SK-N-SH treated with all-trans-retinoic acid at 6 μM for 48 hours (cell line): Measurements from ENCODE around the gene PKP4.

ENCODE experiments used
- ARNTL ChIP-seq: fragments of 450-650 bp; formaldehyde crosslinking; IDR thresholded peaks from 2 replicates; pipeline ENCODE4 v1.5.0; 2020; ENCODE audit warnings: low read depth, mild to moderate bottlenecking, moderate library complexity, borderline replicate concordance
- ZFP30 ChIP-seq: fragments of 450-650 bp; formaldehyde crosslinking; IDR thresholded peaks from 2 replicates; pipeline ENCODE4 v1.5.0; 2022; ENCODE audit warnings: mild to moderate bottlenecking, moderate library complexity

- TF ChIP-seq ARNTL (CRISPR knock-in tag) (no peak), ZFP30 (CRISPR knock-in tag) (no peak)
Measured at GRCh38 chr2:158699323-158699722, 242.6 kb downstream of the PKP4 start.
